ENCODE data around the gene CRYBA4. TPM values are rescaled to one million over a fixed set of nuclear protein-coding genes. Genes with fewer than 3 reads are reported as not detected.

The CRYBA4 gene
- total RNA-seq, 1 donor, result not detected

- Histone ChIP-seq H4K20me1 (ENCODE audit: insufficient read depth, low read length) (peaks cover 23% of the 10 kb centered on the region), H3K9me3 (ENCODE audit: low read depth, low read length) (no peaks in the 10 kb centered on the region), H3K27me3 (ENCODE audit: insufficient read depth, low read length) (peaks cover 10% of the 10 kb centered on the region), H3K4me1 (ENCODE audit: insufficient read depth, low read length) (peaks cover 22% of the 10 kb centered on the region), H3K36me3 (ENCODE audit: insufficient read depth, low read length) (peaks cover 6% of the 10 kb centered on the region), H3K27ac (ENCODE audit: low read depth, low read length) (peak within 1 kb of the TSS; percentile 91), H3K4me3 (ENCODE audit: insufficient read depth, low read length) (peak within 1 kb of the TSS; percentile 91), H2AFZ (ENCODE audit: low read length) (peak within 1 kb of the TSS; percentile 94), H3K79me2 (ENCODE audit: insufficient read depth, low read length) (peaks cover 44% of the 10 kb centered on the region), H3K4me2 (ENCODE audit: insufficient read depth, low read length) (peak within 1 kb of the TSS; percentile 98)
- peak; percentile 98 for DNase-seq (ENCODE audit: insufficient read length, low spot score, missing footprints)
- TF ChIP-seq CTCF (IDR thresholded peaks at IDR 0.05; ENCODE audit: extremely low read depth, low read depth, low read length), result peak; percentile 11
Measured at GRCh38 chr22:26589845-26590736, 31.7 kb upstream of the CRYBA4 start, which contains the start of gene TPST2. TPST2 (minus strand) TSS chr22:26590132; CDS start chr22:26541630, 48,502 bp downstream.

GRCh38 chr22:26592421-26592891 is 29.3 kb upstream of the CRYBA4 start:
- H3K4me2 ChIP-seq (ENCODE audit: insufficient read depth, low read length), result no peak overlapping the region
- peaks cover 16% of the 10 kb centered on the region for H3K4me1 ChIP-seq (ENCODE audit: insufficient read depth, low read length)
- H3K9me3 ChIP-seq (ENCODE audit: low read depth, low read length), result no peaks in the 10 kb centered on the region
- peaks cover 9% of the 10 kb centered on the region for H4K20me1 ChIP-seq (ENCODE audit: insufficient read depth, low read length)
- peaks cover 25% of the 10 kb centered on the region for H3K27me3 ChIP-seq (ENCODE audit: insufficient read depth, low read length)
- DNase-seq (ENCODE audit: insufficient read length, low spot score, missing footprints), result no peak
- no peak for TF ChIP-seq CTCF (IDR thresholded peaks at IDR 0.05; ENCODE audit: extremely low read depth, low read depth, low read length)
- H3K4me3 ChIP-seq (ENCODE audit: insufficient read depth, low read length), result no peak overlapping the region
- H2AFZ ChIP-seq (ENCODE audit: low read length), result no peak overlapping the region
- no peak overlapping the region for H3K27ac ChIP-seq (ENCODE audit: low read depth, low read length)
- H3K36me3 ChIP-seq (ENCODE audit: insufficient read depth, low read length), result no peaks in the 10 kb centered on the region
- H3K79me2 ChIP-seq (ENCODE audit: insufficient read depth, low read length), result peaks cover 22% of the 10 kb centered on the region

GRCh38 chr22:26593763-26594162 is 28.0 kb upstream of the CRYBA4 start:
- Histone ChIP-seq H3K27me3 (ENCODE audit: insufficient read depth, low read length) (peaks cover 26% of the 10 kb centered on the region), H3K4me1 (ENCODE audit: insufficient read depth, low read length) (peaks cover 11% of the 10 kb centered on the region), H3K36me3 (ENCODE audit: insufficient read depth, low read length) (no peaks in the 10 kb centered on the region), H3K4me3 (ENCODE audit: insufficient read depth, low read length) (no peak overlapping the region), H4K20me1 (ENCODE audit: insufficient read depth, low read length) (peaks cover 5% of the 10 kb centered on the region), H3K79me2 (ENCODE audit: insufficient read depth, low read length) (peaks cover 11% of the 10 kb centered on the region), H2AFZ (ENCODE audit: low read length) (no peak overlapping the region), H3K4me2 (ENCODE audit: insufficient read depth, low read length) (no peak overlapping the region), H3K9me3 (ENCODE audit: low read depth, low read length) (no peaks in the 10 kb centered on the region), H3K27ac (ENCODE audit: low read depth, low read length) (no peak overlapping the region)
- no peak for TF ChIP-seq CTCF (IDR thresholded peaks at IDR 0.05; ENCODE audit: extremely low read depth, low read depth, low read length)
- DNase-seq (ENCODE audit: insufficient read length, low spot score, missing footprints), result no peak

- Histone ChIP-seq H3K79me2 (ENCODE audit: insufficient read depth, low read length) (no peaks in the 10 kb centered on the region), H3K27ac (ENCODE audit: low read depth, low read length) (no peak overlapping the region), H3K9me3 (ENCODE audit: low read depth, low read length) (no peaks in the 10 kb centered on the region), H4K20me1 (ENCODE audit: insufficient read depth, low read length) (no peaks in the 10 kb centered on the region), H2AFZ (ENCODE audit: low read length) (no peak overlapping the region), H3K4me3 (ENCODE audit: insufficient read depth, low read length) (no peak overlapping the region), H3K36me3 (ENCODE audit: insufficient read depth, low read length) (no peaks in the 10 kb centered on the region), H3K4me1 (ENCODE audit: insufficient read depth, low read length) (no peaks in the 10 kb centered on the region), H3K27me3 (ENCODE audit: insufficient read depth, low read length) (peaks cover 29% of the 10 kb centered on the region), H3K4me2 (ENCODE audit: insufficient read depth, low read length) (no peak overlapping the region)
- no peak for DNase-seq (ENCODE audit: insufficient read length, low spot score, missing footprints)
- no peak for TF ChIP-seq CTCF (IDR thresholded peaks at IDR 0.05; ENCODE audit: extremely low read depth, low read depth, low read length)
Measured at GRCh38 chr22:26597026-26597425, 24.7 kb upstream of the CRYBA4 start.
